Measurements from ENCODE around the gene CREB3L2. TPM values are rescaled to one million over a fixed set of nuclear protein-coding genes. Genes with fewer than 3 reads are reported as not detected.
"Not testable (repeated sequence)": the region's sequence is repeated elsewhere in the genome, so short reads cannot be mapped to it uniquely, and the experiment has no call there.

The CREB3L2 gene
- total RNA-seq, 2 experiments from 2014 or later, result 21.0 to 24.4 TPM

DNA sequence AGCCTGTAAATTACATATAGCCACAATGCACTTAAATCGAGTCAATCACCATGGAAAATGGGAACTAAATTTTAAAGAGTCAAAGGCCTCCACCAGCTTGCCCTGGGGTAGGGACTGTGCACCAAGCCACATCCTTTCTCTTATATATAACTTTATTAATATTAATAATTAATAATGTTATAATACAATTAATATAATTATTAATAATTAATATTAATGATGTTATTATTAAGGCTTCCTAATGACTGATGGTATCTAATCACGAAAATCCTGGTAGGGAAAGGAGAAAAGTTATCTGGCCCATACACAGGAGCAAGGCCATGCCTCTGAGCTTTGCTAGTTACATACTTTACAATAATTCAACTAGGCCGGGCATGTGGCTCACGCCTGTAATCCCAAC lies 87.9 kb downstream of the CREB3L2 start:
- Mint-ChIP-seq H3K27me3 (no peaks in the 10 kb centered on the region), H3K27ac (no peak overlapping the region), H3K36me3 (ENCODE audit: low read depth) (peaks cover 21% of the 10 kb centered on the region), H3K4me3 (no peak overlapping the region), H3K4me1 (ENCODE audit: low read depth) (peaks cover 3% of the 10 kb centered on the region), H3K9me3 (no peaks in the 10 kb centered on the region)
- DNase-seq (no peak), ATAC-seq (no peak)
- intact Hi-C loops (cut with micrococcal nuclease), result no loop called here
- no peak for TF ChIP-seq CTCF (IDR thresholded peaks at IDR 0.05)
- ChIA-PET POLR2A (no interaction called here), CTCF (interaction anchor here (1.4 to 2.5 kb wide), 4 partner anchors 10 to 257 kb away, joined by 3 to 15 read pairs (median 11); partner anchors contain the start of gene CREB3L2)

DNA sequence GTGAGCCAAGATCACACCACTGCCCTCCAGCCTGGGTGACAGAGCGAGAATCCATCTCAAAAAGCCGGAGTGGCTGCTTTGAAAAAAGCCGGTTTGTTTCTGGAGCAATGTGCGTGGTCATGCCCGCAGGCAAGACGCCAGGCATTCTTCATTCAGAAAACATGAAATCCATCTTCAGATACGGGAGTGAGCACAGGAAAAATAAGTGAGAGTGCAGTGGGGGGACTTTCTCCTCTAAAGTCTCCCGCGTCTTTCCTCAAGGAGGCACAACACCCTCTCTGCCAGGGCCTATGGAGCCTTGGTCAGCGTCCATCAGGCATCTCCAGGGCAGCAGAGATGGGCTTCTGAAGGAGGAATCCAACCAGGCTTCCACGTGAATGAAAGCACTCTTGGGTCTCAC lies 92.8 kb downstream of the CREB3L2 start:
- Mint-ChIP-seq H3K4me1 (ENCODE audit: low read depth) (no peaks in the 10 kb centered on the region), H3K27me3 (no peaks in the 10 kb centered on the region), H3K36me3 (ENCODE audit: low read depth) (peaks cover 30% of the 10 kb centered on the region), H3K4me3 (no peak overlapping the region), H3K27ac (no peak overlapping the region), H3K9me3 (no peaks in the 10 kb centered on the region)
- intact Hi-C loops (cut with micrococcal nuclease), result no loop called here
- TF ChIP-seq CTCF (IDR thresholded peaks at IDR 0.05), result no peak
- ChIA-PET CTCF (interaction anchor here (10.9 kb wide), 1 partner anchor 95 kb away, joined by 334 read pairs; the partner anchor contains the start of gene CREB3L2), POLR2A (no interaction called here)
- ATAC-seq (no peak), DNase-seq (no peak)

DNA sequence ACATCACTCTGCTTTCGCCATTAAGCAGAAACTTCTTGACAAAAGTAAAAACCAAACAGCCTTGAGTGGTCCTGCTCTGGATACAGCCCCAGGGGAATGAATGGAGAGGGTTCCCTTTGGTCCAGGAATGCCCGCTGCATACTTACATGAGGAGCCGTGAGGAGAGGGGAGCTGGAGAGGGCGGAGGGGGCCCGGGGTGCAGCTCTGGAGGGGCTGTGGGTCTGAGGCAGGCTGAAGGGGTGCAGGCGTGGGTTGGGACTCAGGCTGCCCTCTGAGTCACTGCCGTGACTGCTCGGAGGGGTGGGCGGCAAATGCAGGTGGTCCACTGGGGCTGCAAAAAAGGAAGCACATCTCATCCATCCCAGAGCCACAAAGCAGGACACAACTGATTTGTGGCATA lies 93.8 kb downstream of the CREB3L2 start:
- Mint-ChIP-seq H3K27ac (no peak overlapping the region), H3K27me3 (no peaks in the 10 kb centered on the region), H3K9me3 (no peaks in the 10 kb centered on the region), H3K4me3 (no peak overlapping the region), H3K36me3 (ENCODE audit: low read depth) (peaks cover 29% of the 10 kb centered on the region), H3K4me1 (ENCODE audit: low read depth) (peaks cover 6% of the 10 kb centered on the region)
- TF ChIP-seq CTCF (IDR thresholded peaks at IDR 0.05), result no peak
- intact Hi-C loops (cut with micrococcal nuclease), result no loop called here
- no peak for DNase-seq
- ChIA-PET POLR2A (no interaction called here), CTCF (interaction anchor here (1.5 to 10.9 kb wide), 4 partner anchors 13 to 830 kb away, joined by 4 to 334 read pairs (median 5); partner anchors contain the start of gene CREB3L2)
- no peak for ATAC-seq

- DNase-seq; POLR2A ChIA-PET; H3K9me3 Mint-ChIP-seq; H3K4me1 Mint-ChIP-seq (ENCODE audit: low read depth); H3K27me3 Mint-ChIP-seq; intact Hi-C loops (cut with micrococcal nuclease); H3K27ac Mint-ChIP-seq; H3K4me3 Mint-ChIP-seq; ATAC-seq: not testable (repeated sequence)
- H3K36me3 Mint-ChIP-seq (ENCODE audit: low read depth), result peaks cover 22% of the 10 kb centered on the region
- CTCF ChIA-PET, result interaction anchor here (1.4 to 10.9 kb wide), 5 partner anchors 15 to 832 kb away, joined by 4 to 334 read pairs (median 4); partner anchors contain the start of gene CREB3L2
Observed at GRCh38 chr7:137906636-137907035, 95.2 kb downstream of the CREB3L2 start.

DNA sequence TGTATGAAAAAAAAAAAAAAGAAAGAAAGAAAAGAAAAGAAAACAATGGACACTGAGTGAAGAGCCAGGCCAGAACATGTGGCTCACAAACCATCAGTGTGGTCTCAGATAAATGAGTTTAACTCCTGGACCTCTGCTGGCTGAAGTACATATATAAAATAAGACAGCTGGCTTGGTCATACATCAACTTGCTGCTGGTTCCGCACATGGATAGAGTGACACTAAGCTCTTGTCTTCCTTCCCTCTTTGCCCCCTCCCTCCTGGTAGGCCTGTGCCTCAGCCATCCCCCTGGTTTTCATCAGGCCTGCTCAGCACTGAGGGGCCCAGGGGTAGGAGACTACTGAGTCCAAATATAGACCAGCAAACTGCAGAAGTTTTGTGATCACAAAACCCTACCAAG lies 97.1 kb downstream of the CREB3L2 start:
- ATAC-seq, result no peak

More for the DNA sequence above, 97.1 kb downstream of the CREB3L2 start:
- Mint-ChIP-seq H3K9me3 (no peaks in the 10 kb centered on the region), H3K36me3 (ENCODE audit: low read depth) (peaks cover 19% of the 10 kb centered on the region), H3K4me3 (no peak overlapping the region), H3K27ac (no peak overlapping the region), H3K27me3 (no peaks in the 10 kb centered on the region), H3K4me1 (ENCODE audit: low read depth) (peaks cover 6% of the 10 kb centered on the region)
- intact Hi-C loops (cut with micrococcal nuclease), result no loop called here
- TF ChIP-seq CTCF (IDR thresholded peaks at IDR 0.05), result no peak
- POLR2A ChIA-PET, result no interaction called here
- DNase-seq, result no peak
- CTCF ChIA-PET, result interaction anchor here (1.3 to 10.9 kb wide), 6 partner anchors 25 to 247 kb away, joined by 4 to 334 read pairs (median 20); partner anchors contain the start of gene CREB3L2

Data from activated CD8-positive, alpha-beta T cell treated with anti-CD3 and anti-CD28 coated beads for 36 hours (primary cell).